GM18511 (cell line): ENCODE results near the gene NKPD1.
A peak's percentile ranks its signal among the peaks of the same experiment; 100 is the strongest.

ENCODE experiments used
- ATAC-seq: cut with Tn5 transposase; IDR thresholded peaks from one replicate; pipeline ENCODE4 v1.9.1; 2021; ENCODE audit warnings: mild to moderate bottlenecking, moderate library complexity; ENCODE audit not compliant: unreplicated experiment

NKPD1 gene, protein sequence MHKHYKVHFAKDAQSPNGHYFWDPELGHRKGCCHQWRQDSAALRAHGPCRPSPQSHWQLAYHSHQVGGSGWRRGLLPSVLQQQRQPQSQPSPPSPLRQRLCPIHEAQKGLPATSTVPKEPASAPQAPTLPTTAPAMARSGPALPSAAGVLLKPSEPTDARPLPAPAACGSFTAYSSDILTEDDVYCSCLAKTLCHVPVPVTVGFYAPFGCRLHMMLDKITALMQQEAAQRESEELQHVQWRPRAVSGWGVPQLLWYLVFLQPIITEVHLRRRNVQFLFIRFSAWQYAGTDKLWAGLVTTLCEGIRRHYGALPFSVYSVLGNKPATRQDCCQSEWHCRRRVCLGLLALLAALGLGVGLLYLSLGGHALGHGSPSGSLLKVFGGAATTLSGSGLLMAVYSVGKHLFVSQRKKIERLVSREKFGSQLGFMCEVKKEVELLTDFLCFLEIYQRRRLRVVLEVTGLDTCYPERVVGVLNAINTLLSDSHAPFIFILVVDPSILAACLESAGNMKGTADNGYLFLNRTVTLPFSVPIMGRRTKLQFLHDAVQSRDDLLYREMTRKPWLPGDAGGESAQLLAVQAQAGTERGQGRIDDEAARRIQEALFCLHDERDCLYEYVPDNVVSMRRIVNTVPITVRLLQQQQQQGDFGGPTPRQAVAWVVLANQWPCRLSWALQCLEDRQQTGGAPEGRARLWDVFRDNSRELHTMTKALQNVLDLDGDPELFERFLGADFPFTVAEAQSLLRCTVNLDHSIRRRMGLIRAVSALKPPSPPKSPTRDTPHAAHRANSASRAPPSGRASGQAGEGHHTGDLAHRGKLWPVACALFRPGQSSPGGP

DNA sequence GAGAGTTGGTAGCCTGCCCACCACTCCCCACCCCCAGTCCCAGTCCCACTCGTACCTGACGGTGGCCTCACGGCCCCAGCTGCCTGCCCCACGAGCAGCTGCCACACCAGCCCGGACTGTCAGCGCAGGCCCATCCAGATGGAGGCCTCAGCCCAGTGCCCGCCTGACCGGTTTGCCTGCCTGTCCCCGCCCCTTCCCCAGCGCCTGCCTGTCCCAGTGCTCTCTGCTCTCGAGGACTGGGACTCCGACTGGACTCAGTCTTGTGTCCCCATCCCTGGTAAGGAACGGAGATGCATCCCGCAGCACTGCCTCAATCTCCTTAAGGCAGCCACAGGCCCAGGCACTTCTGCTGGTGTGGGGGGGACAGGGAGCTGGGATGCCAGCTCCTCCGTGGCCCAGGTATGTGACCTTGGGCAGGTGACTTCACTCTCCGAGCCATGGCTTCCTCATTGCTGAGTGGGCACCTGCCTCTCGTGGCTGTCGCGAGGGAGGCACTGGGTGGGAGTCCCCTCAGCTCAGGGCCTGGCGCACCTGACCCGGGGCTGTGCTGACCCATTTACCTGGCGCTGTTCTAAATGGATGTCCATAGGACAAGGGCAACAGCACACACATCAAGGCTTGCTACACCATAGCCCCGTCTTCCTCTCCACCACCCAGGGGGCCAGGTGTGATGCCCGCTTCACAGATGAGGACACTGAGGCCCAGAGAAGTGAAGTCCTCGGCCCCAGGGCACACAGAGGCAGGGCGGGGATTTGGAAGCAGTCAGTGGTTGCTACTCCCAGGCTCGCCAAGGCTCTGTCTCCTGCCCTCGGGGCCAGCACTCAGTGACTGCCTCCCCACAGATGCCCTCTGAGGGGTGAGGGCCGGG is at the start of gene NKPD1:
Gene NKPD1, minus strand, starts transcription at position 113 of the 868 bp plus-strand sequence. CDS start 832 bp downstream, outside the sequence.
- no peak for ATAC-seq

DNA sequence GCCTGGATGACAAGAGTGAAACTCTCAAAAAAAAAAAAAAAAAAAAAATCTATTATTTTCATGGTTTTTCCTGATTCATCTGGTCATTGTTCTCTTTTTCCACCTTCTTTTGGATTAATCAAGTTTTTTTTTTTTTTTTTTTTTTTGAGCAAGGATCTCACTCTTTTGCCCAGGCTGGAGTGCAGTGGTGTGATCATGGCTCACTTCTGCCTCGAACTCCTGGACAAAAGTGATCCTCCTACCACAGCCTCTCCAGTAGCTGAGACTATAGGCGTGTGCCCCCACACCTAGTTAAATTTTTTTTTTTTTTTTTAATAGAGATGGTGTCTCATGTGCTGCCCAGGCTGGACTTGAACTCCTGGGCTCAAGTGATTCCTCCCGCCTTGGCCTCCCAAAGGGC is 45.5 kb upstream of the NKPD1 start:
- ATAC-seq: no peak

DNA sequence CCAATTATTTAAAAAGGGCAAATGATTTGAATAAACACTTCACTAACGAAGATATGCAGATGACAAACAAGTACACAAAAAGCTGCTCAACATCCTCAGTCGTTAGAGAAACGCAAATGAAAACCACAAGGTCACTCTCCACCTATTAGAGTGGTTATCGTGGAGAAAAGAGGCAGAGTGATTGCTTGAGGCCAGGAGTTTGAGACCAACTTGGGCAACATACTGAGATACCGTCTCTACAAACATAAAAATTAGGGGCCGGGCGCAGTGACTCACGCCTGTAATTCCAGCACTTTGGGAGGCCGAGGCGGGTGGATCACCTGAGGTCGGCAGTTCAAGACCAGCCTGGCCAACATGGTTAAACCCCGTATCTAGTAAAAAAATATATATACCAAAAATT is 45.0 kb upstream of the NKPD1 start:
- no peak for ATAC-seq

DNA sequence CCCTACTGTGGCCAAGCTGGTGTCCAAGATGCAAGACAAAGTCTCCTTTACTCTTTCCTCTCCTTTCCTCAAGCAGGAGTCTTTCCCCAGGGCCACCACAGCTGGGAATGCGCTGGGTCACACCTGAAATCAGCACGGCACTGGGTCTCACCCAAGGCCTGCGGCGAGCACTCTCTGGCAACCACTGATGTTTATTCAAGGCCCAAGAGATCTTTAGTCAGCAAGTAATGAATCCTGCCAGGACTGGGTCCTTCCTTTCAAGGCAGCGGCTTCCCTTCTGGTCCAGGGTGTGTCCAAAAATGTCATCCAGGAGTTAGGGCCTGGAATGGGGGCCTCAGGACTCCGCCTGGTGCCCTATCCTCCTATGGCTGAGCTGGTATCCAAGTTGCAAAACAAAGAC is 41.9 kb upstream of the NKPD1 start:
- no peak for ATAC-seq

DNA sequence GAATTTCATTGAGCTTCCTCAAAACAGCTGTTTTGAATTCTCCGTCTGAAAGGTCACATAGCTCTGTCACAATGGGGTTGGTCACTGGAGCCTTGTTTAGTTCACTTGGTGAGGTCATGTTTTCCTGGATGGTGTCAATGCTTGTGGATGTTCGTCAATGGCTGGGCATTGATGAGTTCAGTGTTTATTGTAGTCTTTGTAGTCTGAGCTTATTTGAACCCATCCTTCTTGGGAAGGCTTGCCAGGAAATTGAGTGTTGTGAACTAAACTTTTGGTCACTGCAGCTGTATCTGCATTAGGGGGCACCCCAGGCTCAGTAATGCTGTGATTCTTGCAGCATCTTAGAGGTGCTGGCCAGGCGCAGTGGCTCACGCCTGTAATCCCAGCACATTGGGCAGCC is 39.8 kb upstream of the NKPD1 start:
- no peak for ATAC-seq

DNA sequence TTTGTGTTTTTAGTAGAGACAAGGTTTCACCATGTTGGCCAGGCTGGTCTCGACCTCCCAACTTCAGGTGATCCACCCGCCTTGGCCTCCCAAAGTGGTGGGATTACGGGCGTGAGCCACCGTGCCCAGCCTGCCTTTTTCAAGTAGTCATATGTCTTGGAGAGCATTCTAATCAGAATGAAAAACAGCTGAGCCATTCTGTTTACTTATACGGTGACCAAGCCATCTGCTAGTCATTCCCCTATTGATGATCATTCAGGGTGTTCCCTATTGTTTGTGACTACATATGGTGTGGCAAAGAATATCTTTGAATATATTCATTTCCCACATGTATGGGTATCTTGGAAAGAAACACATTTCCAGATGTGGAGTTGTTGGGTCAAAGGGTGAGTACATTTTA is 35.0 kb upstream of the NKPD1 start:
- ATAC-seq: no peak

DNA sequence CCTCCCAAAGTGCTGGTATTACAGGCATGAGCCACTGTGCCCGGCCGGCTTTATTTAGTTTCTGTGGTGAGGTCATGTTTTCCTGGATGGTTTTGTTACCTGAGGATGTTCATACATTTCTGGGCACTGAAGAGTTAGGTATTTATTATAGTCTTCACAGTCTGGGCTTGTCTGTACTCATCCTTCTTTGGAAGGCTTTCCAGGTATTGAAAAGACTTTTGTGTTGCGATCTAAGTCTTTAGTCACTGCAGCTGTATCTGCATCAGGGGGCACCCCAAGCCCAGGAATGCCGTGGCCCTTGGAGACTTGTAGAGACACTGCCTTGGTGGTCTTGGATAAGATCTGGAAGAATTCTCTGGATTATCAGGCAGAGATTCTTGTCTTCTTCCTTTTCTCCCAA is 30.6 kb upstream of the NKPD1 start:
- ATAC-seq: no peak

DNA sequence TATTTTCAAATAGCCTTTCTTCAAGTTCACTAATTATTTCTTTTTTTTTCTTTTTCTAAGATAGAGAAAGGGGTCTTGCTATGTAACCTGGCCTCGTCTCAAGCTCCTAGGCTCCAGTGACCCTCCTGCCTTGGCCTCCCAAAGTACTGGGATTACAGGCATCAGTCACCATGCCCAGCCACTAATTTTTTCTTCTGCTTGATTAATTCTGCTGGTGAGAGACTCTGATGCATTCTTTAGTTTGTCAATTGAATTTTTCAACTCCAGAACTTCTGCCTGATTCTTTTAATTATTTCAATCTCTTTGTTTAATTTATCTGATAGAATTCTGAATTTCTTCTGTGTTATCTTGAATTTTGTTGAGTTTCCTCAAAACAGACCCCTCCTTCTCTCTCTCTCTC is 29.2 kb upstream of the NKPD1 start:
- ATAC-seq: no peak

DNA sequence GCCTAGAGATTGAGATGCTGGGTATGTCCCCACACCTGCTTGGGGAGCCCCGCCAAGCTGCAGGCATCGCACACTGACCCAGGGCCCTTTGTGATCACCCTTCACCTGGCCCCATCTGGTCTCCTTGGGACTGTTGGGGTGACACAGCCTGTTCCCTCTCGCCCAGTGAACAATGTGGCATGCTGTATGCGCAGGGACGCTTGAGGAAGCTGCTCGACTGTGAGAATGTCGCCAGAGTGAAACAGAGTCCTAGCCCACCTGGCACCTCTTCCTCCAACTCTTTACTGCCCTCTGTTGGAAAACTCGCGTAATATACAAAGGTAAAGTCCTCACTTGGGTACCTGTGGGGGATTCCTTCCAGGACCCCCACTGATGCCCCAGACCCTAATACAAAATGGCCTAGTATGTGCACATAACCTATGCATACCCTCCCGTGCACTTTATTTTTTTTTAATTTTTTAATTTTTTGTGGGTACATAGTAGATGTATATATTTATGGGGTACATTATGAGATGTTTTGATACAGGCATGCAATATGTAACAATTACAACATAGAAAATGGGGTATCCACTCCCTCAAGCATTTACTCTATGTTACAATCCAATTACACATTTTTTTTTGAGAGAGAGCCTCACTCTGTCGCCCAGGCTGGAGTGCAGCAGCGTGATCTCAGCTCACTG is 26.8 kb upstream of the NKPD1 start:
- no peak for ATAC-seq

DNA sequence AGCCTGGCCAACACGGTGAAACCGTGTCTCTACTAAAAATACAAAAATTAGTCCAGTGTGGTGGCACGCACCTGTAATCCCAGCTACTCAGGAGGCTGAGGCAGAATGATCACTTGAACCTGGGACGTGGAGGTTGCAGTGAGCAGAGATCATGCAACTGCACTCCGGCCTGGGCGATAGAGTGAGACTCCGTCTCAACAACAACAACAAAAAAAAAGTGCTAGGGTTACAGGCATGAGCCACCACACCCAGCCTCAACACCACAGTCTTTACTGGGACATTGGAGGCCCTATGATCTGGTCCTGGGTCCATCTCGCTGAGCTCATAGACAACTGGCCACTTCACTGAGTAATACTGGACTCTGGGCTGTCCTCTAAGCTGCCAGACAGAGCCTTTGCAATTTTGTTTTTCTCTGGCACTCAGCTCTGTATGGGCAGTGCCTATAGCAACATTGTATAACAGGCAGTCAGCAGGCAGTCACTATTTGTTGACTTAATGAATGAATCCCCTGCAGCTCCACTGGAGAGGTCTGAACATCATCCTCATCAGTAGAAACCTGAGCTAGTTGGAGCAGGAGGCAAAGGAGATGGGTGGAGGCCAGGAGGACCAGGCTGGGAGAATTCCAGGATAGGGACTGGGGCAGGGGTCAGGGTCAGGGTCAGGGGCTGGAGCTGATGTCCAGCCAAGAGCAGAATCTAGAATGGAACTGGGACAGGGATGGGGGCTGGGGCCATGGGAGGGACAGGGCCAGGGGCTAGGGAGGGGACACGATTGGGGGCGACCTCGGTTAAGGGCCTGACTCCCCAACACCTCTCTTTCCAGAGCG is 25.9 kb upstream of the NKPD1 start:
- ATAC-seq: no peak

DNA sequence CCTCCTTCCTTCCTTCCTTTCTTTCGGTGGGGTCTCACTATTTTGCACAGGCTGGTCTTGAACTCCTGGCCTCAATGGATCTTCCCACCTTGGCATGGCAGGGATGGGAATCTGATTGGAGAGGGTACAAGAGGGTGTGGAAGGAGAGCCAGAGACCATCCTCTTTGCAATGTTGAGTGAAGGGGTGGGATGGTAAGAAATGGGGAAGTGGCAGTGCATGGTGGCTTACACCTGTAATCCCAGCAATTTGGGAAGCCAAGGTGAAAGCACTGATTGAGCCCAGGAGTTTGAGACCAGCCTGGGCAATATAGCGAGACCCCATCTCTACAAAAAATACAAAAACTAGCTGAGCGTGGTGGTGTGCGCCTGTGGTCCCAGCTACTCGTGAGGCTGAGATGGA is 23.3 kb upstream of the NKPD1 start:
- no peak for ATAC-seq

DNA sequence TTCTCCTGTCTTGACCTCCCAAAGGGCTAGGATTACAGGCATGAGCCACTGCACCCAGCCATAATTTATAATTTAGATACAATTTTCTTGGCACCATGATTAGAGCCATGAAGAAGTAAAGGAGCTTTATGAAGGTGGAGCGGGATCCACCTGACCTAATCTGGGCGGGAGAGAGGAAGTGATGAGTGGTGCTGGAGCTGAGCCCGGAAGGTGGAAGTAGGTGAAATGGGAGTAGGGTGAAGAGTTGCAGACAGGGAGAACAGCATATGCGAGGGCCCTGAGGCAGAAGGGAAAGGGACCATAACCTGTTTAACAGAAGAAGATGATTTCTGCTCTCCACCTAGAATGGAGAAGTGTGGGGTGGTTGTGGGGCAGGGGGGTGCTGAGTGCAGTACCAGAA is 22.0 kb upstream of the NKPD1 start:
- ATAC-seq: no peak

DNA sequence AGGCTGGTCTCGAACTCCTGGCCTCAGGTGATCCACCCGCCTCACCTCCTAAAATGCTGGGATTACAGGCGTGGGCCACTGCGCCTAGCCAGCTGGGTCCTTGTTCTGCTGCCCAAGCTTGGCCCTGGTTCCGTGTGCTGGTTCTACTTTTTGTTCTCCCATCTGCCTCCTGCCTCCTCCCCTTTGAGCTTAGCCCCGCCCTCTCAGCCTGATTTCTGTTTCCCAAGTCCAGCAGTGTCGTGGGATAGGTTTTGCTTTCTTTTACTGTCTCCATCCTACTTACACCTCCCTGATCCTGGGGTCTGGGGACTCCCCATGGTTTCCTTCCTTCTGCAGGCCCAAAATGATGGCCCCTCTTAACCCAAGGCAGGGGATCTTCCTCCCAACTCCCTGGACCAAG is 20.2 kb upstream of the NKPD1 start:
- ATAC-seq: no peak

DNA sequence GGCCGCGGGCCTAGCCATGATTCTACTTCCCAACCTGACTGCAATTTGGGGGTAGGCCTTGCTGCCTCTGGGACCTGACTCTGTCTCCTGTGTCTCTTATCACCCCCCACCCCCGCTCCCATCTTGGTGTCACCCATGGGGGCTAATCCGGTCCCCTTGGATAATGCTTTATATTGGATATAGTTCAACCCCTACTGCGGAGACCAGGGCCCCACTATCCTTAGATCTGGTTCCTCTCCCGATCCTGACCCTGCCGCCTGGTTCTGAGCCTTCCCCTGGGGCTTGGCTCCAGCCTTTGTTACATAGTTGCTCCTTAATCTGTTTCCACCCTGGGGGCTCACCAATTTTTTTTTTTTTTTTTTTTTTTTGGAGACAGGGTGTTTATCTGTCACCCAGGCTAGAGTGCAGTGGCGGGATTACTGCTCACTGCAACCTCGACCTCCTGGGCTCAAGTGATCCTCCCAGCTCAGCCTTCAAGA is 19.1 kb upstream of the NKPD1 start:
- no peak for ATAC-seq

DNA sequence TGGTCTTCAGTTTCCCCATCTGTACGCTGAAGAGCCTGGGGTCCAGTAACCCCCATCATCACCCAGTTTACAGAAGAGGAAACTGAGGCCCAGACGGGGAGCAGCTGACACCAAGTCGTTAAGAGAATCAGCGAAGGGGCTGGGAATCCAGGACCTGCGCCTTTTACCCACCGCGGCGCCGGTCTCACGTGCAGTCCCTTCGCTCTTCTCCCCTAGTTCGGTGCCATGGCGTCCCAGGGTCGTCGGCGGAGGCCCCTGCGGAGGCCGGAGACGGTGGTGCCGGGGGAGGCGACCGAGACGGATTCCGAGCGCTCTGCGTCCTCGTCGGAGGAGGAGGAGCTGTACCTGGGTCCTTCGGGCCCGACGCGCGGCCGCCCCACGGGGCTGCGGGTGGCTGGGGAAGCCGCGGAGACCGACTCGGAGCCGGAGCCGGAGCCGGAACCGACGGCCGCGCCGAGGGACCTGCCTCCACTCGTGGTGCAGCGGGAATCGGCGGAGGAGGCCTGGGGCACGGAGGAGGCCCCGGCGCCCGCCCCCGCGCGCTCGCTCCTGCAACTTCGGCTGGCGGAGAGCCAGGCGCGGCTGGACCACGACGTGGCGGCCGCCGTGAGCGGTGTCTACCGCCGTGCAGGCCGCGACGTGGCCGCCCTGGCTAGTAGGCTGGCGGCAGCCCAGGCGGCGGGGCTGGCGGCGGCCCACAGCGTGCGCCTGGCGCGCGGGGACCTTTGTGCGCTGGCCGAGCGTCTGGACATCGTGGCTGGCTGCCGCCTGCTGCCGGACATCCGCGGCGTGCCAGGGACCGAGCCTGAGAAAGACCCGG is 18.5 kb upstream of the NKPD1 start:
- no peak for ATAC-seq

DNA sequence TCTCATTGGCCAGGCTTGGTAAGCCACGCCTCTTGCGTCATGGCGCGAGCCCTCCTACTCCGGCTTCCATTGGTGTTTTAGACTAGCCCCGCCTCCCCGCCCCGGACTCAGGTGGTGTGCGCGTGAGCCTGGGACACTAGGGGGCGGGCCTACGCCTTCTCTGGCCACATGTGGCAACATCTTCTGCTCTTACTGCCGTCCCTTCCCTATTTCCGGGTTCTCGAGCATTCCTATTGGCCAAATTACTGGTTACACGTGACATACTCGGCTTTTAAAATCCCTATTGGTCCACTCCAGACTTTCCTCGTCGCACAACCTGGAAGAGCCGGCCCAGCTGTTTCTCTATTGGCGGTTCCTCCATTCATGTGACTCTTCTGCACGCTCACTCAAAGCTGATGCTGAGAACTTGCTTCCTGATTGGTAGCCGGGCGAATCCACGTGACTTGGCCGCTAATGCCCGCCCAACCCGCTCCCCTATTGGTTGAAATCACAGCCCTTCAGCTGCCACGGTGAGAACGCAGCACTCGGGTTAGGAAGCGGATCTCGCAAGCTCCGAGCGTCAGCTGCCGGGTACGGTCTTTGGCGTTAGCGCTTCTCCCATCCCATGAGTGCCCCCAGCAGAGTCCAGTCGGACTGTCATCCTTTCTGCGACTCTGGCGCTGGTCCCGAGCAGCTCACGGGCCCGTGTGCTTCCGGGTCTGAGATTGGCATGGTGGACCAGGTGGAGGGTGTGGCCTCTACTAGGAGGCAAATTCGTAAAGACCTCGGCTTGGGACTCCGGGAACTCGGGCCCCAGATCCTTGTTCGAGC is 17.7 kb upstream of the NKPD1 start, which contains the start of gene BLOC1S3:
Gene BLOC1S3, plus strand, starts transcription at position 523 of the 810 bp plus-strand sequence. CDS start 513 bp downstream, outside the sequence.
- ATAC-seq: peak; percentile 84

DNA sequence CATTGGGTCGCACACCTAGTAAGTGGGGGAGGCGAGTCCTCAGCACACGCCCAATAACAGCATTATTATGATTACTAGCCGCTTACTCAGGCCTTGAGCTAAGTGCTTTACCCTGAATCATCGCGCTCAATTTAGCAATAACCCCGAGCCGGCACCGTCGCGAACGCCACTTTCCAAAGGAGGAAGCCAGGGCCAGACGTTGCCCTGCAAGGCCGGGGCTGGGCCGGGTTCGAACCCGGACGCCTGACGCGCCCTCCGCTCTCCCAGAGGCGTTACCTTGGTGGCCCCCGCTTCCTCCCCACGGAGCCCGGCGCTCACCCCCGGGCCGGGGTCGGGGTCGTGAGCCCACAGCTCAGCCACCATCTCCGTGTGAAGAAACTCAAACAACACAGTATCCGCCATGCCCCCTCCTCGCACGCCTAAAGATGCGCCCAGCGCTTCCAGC is 17.1 kb upstream of the NKPD1 start, which contains the start of gene TRAPPC6A:
Gene TRAPPC6A, minus strand, starts transcription at position 421 of the 445 bp plus-strand sequence. Its CDS starts 19 bp downstream, at position 402.
- peak; percentile 14 for ATAC-seq
